ENCODE results near the gene UBE2J2. TPM values are rescaled to one million over a fixed set of nuclear protein-coding genes. Genes with fewer than 3 reads are reported as not detected.

Gene UBE2J2
- total RNA-seq, 3 donors from 2014 or later (not counting 1 experiment from before 2014, with no cell fraction given) = 66.0 to 84.2 (median 78.1) TPM

DNA sequence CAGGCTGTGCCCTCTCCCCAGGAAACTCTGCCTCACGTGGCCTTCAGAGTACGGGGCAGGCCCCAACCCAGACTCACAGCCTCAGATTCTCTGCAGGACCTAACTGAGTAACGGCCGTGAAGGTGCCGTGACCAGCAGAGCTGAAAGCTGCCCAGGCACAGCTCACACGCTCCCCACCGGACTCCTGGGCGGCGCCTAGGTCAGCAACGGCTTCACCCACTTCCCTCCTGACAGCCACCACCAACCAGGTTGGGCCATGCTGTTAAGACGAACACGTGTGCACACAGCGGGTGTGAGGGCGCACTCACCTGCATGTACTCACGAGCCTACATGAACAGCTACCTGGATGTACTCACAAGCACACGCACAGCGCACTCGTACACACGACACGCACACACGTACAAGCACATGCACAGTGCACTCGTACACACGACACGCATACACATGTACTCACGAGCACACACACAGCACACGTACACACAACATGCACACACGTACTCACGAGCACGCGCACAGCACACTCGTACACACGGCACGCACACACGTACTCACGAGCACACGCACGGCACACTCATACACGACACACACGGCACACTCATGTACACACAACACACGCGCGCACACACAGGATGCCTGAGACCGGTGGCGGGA lies 51.0 kb downstream of the UBE2J2 start:
- no peak overlapping the region for H3K4me3 ChIP-seq (ENCODE audit: low read length)
- peak overlapping the region; percentile 67 for H3K27ac ChIP-seq (ENCODE audit: low read length)
- intact Hi-C loops (cut with micrococcal nuclease) = loop anchor here (2.0 kb wide), 1 partner anchor 14 kb away; no protein-coding TSS in a partner anchor
- TF ChIP-seq CTCF (IDR thresholded peaks at IDR 0.05) = no peak
- 81% methylated on average over 44 of the region's 44 CpGs for WGBS (ENCODE audit: insufficient coverage)
- peaks cover 63% of the 10 kb centered on the region for H3K4me1 ChIP-seq (ENCODE audit: control insufficient read depth, insufficient read depth, low read length)
- no peaks in the 10 kb centered on the region for H3K9me3 ChIP-seq (ENCODE audit: control insufficient read depth, insufficient read depth, low read length)
- Mint-ChIP-seq H3K27me3 (ENCODE audit: low read depth in 2 of 2) (no peaks in the 10 kb centered on the region), H3K4me3 (peak overlapping the region; percentile 85), H3K27ac (peak overlapping the region; percentile 98 to 99), H3K4me1 (peaks cover 18 to 55% of the 10 kb centered on the region in 2 donors), H3K9me3 (no peaks in the 10 kb centered on the region), H3K36me3 (no peaks in the 10 kb centered on the region)
- H3K36me3 ChIP-seq (ENCODE audit: control insufficient read depth, insufficient read depth, low read length) = peaks cover 75% of the 10 kb centered on the region
- H3K27me3 ChIP-seq (ENCODE audit: control insufficient read depth, insufficient read depth, low read length) = no peaks in the 10 kb centered on the region
- DNase-seq (peak in 1 of 2 donors; percentile 38), ATAC-seq (peak; percentile 21 to 48 (median 38))

GRCh38 chr1:1221887-1222574 lies 51.6 kb downstream of the UBE2J2 start:
- ATAC-seq (peak; percentile 68 to 73 (median 70)), DNase-seq (peak; percentile 28 to 59)
- peaks cover 18 to 55% of the 10 kb centered on the region in 2 donors for H3K4me1 Mint-ChIP-seq
- WGBS (ENCODE audit: insufficient coverage) = 47% methylated on average over 30 of the region's 30 CpGs
- peak overlapping the region; percentile 85 for H3K4me3 Mint-ChIP-seq
- H3K36me3 ChIP-seq (ENCODE audit: control insufficient read depth, insufficient read depth, low read length) = peaks cover 75% of the 10 kb centered on the region
- H3K36me3 Mint-ChIP-seq = no peaks in the 10 kb centered on the region
- H3K27me3 Mint-ChIP-seq (ENCODE audit: low read depth in 2 of 2) = no peaks in the 10 kb centered on the region
- peak overlapping the region; percentile 98 to 99 for H3K27ac Mint-ChIP-seq
- peak overlapping the region; percentile 67 for H3K27ac ChIP-seq (ENCODE audit: low read length)
- peaks cover 66% of the 10 kb centered on the region for H3K4me1 ChIP-seq (ENCODE audit: control insufficient read depth, insufficient read depth, low read length)
- no peak overlapping the region for H3K4me3 ChIP-seq (ENCODE audit: low read length)
- TF ChIP-seq CTCF (IDR thresholded peaks at IDR 0.05) = no peak
- H3K9me3 ChIP-seq (ENCODE audit: control insufficient read depth, insufficient read depth, low read length) = no peaks in the 10 kb centered on the region
- H3K27me3 ChIP-seq (ENCODE audit: control insufficient read depth, insufficient read depth, low read length) = no peaks in the 10 kb centered on the region
- intact Hi-C loops (cut with micrococcal nuclease) = loop anchor here (2.0 kb wide), 1 partner anchor 13 kb away; no protein-coding TSS in a partner anchor
- H3K9me3 Mint-ChIP-seq = no peaks in the 10 kb centered on the region

- Mint-ChIP-seq H3K9me3 (no peaks in the 10 kb centered on the region), H3K27me3 (ENCODE audit: low read depth in 2 of 2) (no peaks in the 10 kb centered on the region), H3K36me3 (no peaks in the 10 kb centered on the region), H3K27ac (peak overlapping the region; percentile 98 to 99), H3K4me1 (peaks cover 27 to 62% of the 10 kb centered on the region in 2 donors), H3K4me3 (peak overlapping the region; percentile 64)
- Histone ChIP-seq H3K27ac (ENCODE audit: low read length) (peak overlapping the region; percentile 67), H3K4me1 (ENCODE audit: control insufficient read depth, insufficient read depth, low read length) (peaks cover 82% of the 10 kb centered on the region), H3K36me3 (ENCODE audit: control insufficient read depth, insufficient read depth, low read length) (peaks cover 65% of the 10 kb centered on the region), H3K4me3 (ENCODE audit: low read length) (no peak overlapping the region), H3K27me3 (ENCODE audit: control insufficient read depth, insufficient read depth, low read length) (no peaks in the 10 kb centered on the region), H3K9me3 (ENCODE audit: control insufficient read depth, insufficient read depth, low read length) (no peaks in the 10 kb centered on the region)
- WGBS (ENCODE audit: insufficient coverage) = 95% methylated on average over 24 of the region's 24 CpGs
- TF ChIP-seq CTCF (IDR thresholded peaks at IDR 0.05) = no peak
- no peak for ATAC-seq
- no peak for DNase-seq
- intact Hi-C loops (cut with micrococcal nuclease) = no loop called here
Observed at GRCh38 chr1:1220197-1220596, 53.5 kb downstream of the UBE2J2 start.

All from natural killer cell (primary cell).